Bone marrow (tissue), 2 donors: Measurements from ENCODE around the gene SNX32.

ENCODE experiments used
- DNase-seq, 2 donors: peaks; one replicate each; lab custom pipeline; 2025; lab: John Stamatoyannopoulos, UW

The SNX32 gene

DNA sequence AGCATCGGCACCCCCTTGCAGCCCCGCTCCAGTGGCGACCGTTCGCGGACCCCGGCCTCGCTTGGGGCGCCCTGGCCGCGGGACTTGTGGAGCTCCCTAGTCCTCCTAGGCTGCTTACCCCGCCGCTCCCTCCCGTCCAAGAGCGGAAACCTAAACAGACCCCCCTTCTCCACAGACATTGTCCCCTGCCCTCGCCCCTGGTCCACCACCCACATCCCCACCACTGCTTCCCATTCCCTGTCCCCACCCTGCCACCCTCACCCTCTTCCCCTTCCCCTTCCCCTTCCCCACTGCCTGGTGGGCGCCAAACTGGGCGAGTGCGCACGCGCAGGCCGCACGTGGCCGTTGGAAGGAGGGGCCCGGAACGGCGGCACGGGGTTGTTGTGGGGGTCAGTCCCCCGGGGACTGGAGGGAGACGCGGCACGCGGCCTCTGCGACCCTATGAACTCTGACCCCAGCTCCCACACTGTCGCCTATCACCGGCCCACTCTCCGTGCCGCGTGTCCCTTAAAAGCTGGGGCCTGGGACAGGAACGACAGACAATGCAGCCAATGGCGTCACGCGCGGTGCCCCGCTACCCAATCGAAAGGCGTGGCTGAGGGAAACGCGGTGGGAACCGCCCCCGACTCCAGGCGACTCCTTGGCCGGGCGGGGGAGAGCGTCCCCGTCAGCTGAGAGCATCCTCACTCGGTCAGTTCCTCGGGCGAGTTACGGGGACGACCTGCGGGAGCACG is at the start of gene SNX32:
Gene SNX32 (plus strand): TSS at position 667 of the 734 bp plus-strand sequence. CDS start 103 bp downstream, outside the sequence.
- peak; percentile 85 to 89 for DNase-seq

DNA sequence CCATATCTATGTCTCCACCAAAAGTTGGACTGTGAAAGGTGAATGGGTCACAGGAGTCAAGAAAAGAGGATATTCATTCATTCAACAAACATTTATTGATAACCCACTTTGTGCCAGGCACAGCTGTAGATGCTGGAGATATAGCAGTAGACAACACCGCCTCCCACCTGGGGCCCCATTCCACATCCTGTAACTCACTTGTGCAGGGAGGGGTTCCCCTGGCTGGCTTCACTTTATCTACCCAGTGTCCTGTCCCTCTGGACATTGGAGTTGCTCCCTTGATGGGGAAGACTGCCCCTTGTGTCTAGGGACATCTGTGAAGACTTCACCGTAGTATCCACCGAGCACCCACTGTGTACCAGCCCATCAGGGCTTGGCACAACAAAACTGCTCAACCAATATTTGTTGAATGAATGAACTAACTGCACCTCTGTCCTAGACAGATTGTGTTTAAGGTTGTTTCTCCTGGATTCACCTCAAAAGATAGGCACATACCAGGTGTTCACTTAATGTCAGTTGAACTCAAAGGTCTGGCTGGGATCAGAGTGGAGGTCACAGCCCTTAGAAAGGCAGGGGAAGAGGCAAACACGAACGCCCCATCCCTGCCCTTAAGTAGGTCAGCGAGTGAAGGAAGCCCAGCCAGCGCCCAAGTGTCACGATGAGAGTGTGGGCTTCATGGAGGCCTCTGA is 48.3 kb upstream of the SNX32 start:
- DNase-seq: no peak

DNA sequence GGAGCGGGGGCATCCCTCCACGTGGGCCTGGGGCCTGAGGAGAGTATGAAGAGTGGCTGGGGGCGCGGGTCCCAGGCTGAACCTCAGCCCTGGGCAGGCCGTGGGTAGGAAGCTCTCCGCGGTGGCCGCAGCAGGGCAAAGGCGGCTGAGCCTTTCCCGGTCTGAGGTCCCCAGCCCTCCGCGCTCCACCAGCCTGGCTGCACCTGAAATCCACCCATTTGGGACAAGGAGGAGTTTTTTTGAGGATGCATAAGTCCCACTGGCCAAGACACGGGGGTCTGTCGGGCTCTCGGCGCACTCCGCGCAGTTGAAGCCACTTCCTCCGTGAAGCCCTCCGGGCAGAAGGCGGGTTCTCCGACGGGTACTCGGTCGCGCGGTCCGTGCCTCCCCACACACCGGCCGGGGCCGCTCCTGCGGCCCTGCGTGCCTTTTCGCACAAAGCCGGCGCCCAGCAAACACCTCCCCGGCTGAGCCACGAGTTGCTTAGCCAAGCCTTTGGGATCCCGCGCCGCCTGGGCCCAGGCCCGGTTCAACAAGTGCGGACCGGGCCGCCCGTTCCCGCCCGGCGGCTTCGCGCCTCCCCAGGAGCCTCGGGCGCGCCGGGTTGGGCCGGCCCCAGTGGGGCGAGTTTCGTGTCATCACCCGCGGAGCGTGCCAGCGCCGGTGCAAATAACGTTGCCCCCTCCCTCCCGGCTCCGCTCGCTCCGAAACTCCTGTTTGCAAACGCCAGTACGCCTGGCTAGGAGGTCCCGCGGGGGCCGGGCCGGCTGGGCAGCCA is 47.6 kb upstream of the SNX32 start:
- no peak for DNase-seq

DNA sequence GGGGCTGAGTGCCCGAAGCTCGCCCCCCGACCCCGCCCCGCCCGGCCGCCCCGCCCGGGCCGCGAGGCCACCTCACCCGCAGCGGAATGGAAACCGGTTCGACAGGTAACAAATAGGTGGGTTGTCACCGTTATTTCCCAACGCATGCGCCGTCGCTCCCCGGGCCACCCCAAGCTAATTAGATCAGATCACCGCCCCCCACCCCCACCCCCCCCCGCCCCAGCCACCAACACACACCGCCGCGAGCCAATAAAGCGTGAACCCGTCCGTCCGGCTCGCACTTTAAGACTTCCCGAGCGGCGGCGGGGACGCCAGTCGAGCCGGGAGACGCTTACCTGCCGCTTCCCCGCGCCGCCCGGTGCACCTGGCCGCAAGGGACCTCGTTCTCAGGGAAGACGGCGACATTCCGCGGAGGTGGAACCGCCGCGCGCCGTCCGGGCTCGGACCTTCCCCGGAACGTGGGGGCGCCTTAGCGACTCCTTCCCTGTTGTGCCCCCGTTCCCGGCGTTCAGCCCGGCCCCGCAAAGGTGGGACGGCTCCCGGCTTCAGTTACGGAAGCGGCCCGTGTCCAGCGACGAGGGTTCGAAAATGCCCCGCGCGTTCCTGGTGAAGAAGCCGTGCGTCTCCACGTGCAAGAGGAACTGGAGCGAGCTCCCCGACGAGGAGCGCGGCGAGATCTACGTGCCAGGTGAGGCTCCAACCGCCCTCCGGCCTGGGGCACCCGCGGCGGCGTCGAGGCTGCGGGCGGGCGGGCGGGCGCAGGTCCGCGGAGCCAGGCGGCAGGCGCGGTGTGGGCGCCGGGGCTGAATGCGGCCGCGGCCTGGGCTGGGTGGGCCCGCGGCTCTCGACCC is 46.8 kb upstream of the SNX32 start, which contains the start of gene OVOL1:
Gene OVOL1 (plus strand): TSS at position 278 of the 851 bp plus-strand sequence. CDS start 311 bp downstream, at position 589.
- no peak for DNase-seq

DNA sequence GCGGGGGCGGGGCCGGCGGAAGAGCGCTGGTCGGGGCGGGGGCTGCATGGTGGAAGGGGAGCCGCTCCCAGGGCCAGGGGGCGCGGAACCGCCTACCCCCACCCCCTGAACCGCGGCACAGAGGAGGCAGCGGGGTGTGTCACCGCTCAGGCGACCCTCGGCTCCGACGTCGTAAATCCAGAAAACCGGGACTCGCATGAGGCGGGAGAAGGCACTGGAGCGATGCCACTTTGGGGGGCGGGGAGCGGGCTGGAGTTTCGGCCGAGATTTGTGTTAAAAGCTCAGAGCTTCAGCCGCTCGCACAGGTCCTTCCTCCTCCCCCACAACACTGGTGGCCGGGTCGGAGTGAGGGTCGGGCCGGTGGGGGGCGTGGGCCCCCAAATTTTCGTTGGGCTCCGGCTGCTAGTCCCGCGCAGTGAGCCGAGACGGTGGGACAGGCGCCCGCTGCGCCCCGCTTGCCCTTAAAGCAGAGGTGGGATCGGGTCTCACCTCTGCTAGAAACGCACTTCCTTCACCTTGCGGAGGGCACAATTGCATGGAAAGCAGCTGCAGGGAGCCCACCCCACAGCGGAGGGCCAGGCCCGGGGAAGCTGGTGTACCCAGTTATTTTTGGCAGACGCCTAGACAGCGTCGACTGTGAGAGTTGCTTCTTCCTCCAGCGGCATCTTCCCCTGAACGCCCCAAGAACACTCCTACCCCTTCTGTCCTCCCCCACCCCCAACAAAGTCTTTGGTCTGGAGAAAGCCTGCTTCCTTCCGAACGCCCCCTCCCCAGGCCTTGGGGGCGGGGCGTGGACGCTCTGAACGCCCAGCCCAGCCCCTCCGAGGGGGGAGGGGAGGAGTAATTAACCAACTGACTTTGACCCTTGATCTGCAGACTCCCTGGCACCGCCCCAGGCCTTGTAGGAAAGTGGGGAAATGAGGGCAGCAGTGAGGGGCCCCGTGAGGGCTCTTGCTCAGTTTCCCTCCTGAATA is 45.8 kb upstream of the SNX32 start:
- DNase-seq: no peak

DNA sequence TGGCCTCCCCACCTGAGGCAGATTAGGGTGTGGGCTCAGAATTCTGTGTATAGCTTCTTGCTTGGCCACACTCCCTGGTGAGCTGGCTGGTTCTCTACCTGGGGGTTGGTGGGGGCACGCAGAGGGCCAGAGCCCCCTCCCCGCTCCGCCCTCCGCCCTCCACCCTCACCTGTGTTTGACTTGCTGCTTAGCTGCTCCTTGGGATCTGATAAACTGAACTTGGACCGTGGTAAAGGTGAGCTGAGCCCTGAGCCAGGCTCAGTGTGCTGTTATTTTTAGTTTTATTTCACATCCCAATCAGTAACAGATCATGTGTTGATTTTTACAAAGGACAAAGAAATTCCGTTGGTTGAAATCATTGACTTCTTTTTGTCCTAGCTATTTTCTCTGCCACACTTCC is 44.9 kb upstream of the SNX32 start:
- DNase-seq: no peak

DNA sequence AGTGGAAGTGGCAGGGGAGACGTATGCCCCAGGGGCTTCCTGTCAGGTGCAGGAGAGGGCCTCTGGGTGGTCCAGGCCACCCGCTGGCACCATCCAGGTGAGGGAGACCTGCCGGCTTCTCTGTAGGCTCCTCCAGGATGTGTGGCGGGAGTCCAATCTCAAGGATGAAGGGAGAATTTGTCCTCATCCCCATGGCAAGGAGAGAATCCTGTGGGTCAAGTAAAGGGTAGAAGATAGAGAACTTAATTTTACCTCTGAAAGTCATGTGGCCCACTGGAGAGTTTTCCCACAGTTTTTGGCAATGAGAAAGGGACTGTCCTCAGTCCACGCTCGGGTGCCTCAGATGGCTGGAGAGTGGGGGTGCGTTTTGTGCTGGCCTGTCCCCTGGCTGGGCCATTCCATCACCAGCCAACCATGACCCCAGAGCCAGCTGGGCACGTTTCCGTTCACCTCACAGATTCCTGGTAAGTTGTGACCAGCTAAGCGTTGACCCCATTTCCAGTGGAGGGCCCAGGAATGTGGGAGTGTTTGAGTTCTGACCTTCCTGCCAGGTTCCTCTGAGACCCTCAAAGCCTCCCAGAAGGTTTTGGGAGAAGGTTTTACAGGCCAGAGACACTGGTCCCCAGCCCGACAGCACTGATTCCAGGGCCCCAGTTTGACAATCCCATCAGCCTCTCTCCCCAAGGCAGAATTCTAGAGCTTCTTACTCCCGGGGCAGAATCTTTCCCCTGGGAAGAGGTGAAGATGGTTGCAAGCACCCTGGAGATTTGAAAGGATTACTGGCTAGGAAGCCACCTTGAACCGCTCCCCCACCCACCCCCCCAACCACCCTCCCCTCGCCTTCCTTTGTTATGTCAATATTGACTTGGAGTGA is 44.3 kb upstream of the SNX32 start:
- DNase-seq: no peak

DNA sequence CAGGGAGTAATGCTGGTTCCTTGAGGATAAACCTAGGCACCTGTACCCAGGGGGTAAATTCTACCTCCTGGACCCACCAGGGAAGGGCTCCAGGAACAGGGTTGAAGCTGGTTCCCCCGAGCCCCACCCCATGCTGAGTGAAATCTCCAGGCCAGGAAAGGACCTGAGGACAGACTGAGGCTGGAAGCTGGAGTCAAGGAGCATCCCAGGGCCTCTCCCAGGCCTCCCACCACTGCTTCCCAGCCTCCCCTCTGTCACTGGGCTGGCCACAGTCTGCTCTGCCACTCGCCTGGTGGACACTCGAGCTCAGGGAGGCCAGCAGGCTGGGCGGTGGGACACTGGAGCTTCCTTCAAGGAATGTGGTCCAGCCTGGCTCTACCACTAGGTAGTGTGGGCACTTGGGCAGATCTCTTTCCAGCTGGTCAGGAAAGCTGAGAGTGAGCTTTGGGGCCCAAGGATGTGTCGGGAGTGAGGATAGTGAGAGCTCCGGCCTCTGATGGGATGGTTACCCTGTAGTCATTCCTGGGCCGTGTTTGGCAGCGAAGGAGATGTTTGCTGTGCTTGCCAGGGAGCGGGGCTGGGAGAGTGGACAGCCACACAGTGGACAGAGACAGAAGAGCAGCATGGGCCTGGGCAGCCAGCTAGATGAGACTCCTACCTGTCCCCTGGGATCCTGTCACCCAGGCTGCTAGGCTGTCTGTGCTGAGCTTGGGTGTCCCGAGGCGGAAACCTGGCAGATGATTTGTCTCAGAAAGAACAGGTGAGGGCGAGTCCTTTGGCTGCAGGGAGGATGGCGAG is 43.5 kb upstream of the SNX32 start:
- no peak for DNase-seq

DNA sequence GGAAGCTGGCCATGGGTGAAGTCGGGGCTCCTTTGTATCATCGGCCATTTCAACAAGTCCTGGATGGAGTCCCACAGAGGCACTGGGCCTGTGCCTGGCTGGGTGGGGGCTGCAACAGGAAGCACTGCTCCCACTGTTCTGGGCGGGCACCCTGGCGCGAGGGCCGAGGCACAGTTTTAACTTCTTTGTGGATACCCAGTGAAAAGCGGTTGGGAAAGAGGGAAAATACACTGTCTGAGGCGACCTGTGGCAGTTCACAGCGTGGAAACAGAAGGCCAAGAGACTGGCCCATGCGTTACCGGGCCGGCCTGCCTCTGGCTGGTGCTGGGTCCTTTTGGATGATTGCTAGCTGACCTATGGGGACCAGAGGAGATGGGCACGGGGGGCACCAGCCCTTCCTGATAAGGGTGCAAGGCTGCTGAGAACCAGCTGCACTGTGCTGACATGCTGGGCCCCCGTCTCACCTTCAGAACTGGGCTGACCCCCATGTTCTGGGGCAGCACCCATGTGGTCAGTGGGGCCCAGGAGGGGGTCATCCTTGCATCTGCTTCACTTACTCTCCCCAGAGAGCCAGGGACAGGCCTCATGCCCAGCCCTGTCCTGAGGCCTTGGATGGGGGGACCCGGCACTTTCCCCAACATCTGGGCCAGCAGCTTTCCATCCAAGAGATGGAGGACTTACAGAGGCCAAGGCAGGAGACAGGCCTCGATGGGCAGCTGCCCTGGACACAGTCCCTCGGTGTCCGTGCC is 42.7 kb upstream of the SNX32 start:
- DNase-seq: no peak

DNA sequence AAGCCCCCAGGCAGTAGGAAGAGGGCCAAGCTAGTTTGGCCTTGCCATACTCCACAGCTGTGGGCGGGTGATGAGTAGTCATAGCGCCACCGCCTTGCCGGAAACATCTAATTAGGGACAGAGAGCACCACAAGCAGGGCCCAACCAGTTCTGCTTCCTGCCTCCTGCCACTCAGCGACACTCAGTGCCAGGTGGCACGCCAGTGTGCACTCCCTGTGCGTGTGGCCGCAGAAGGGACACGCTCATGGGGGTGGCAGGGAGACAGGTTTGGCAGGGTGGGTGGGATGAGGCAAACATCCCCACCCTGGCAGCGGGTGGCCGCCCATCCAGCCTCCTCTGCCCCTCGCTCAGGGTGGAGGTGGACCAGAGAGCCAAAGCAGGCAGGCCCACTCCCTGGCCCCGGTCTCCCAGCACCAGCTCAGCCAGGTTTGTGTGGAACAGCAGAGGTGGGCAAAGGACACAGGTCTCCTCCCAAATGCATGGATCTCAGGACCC is 42.0 kb upstream of the SNX32 start:
- DNase-seq: peak; percentile 27 to 82

DNA sequence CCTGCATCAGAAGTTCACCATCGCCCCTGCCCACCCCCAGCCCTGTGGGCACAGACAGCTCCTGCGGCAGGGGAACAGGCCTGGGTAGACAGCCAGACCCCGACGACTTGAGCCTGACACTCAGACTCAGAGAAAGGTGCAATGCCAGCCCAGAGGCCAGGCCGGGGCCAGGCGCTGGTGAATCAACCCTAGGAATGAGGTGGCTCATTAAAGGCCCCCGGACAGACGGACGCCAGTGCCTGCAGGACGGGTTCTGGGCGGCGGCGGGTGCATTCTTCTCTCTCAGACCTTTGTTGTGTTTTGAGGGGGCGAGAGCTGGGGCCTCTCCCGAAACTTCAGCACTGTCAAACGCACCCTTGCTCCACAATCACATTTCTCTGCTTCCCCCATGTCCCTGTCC is 41.3 kb upstream of the SNX32 start:
- no peak for DNase-seq

DNA sequence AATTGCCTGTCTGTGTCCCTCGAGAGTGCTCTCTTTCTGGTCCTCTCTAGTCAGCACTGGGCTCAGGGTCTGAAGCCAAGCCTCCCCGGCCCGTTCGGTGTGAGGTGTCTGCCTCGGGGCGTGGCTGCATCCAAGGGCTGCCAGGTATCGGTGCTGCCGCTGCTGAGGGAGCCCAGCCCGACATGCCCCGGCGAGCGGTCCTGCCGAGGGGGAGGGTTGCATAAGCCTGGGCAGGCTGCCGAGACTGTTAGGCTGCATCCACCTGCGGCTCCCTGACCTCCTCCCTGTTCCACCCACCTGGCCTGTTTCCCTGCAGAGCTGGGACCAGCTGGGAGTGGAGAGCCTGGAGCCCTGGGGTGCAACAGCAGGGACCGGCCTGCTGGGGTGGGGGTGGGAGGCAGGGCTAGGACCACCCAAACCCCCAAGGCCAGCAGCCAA is 40.6 kb upstream of the SNX32 start:
- DNase-seq: no peak

DNA sequence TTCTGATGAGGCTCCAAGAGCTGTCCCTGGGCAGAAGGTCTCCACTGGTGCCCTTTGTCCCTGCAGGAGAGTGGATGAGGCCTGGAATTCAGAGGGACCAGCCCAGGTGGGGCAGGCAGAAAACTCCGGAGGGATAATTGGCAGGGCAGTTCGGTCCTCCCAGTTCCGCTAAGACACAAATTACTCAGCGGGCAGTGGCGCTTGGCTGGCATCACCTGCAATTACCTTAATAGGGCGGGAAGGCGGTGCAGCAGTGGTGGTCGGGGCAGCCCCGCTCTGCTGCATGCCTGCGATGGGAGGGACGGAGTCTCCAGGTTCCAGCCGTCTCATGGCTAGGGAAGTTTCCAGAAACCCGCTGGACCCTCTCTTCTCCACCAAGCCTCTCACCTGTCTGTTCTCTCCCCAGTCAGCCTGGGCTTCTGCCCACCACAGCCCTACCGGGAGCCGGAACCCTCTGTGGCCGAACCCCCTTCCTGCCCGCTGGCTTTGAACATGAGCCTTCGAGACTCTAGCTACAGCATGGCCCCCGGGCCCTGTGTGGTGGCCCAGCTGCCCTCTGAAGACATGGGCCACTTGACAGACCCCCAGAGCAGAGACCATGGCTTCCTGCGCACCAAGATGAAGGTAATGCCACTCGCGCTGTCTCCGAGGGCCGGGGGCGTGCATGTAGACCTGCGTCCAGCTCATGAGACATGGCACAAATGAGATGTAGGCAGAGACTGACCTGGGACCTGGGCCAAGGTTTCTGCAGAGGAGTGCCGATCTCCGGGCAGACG is 40.0 kb upstream of the SNX32 start:
- DNase-seq: no peak

DNA sequence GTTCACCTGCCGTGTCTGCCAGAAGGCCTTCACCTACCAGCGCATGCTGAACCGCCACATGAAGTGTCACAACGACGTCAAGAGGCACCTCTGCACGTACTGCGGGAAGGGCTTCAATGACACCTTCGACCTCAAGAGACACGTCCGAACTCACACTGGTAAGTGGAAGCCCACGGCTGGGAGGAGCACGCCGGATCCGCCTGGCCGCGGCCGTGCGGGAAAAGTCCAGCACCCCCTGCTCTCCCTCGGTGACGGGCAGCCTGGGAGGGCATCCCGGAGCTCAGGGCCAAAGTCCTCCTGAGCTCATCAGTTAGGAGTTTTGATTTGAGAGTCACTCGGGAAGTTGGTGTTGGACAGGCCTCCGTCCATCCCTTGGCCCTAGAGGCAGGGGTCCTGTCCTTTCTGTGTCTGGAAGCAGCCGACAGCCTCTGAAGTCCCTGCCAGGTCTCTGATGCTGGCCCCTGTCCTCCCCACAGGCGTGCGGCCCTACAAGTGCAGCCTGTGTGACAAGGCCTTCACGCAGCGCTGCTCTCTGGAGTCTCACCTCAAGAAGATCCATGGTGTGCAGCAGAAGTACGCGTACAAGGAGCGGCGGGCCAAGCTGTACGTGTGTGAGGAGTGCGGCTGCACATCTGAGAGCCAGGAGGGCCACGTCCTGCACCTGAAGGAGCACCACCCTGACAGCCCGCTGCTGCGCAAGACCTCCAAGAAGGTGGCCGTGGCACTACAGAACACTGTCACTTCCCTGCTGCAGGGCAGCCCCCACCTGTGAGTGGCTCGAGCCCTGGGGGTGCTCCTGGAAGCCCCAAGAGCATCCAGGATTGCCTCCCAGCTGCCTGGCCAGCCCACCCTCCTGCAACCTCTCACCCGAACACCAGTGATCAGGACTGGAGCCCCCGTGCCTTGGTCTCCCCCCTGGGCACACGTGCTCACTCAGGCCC is 38.9 kb upstream of the SNX32 start:
- no peak for DNase-seq

DNA sequence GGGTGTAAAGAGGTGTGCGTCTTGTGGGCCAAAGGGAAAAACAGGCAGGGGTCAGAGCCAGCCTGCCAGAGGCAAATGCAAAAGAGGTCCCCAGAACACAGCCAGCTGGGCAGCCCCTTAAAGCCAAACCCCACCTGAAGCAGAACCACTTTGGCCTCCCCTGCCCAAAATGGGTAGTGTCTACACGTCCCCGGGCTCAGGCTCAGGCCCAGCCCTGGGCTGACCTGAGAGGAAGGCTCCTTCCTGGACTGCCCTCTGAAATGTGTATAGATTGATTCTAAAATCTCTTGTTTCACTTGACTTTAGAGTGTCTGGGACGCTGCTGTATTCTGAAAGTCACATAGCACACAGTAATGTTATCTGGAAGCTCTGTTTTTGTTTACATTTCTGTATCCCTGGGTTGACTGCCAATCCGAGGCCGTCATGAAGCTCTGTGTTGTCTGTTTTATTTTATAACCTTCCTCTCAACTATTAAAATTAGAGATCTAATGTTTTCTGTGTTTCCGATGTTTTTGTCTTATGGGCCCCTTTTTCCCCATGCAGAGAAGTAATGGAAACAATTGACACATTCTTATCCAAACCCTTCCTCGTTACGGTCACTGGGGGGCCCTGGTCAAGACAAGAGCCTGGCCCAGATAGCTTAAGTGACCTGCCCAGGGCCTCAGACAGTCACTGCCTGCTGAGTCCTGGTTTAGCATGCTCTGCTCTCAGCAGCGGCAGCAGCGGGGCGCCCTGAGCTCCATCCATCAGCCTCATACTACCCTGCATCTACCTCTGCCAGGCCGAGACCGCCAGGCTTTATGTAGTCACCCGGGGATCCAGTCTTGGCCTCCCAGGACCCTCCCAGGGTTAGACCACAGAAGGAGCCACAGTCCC is 36.8 kb upstream of the SNX32 start:
- DNase-seq: no peak
